PC-9 (cell line): Measurements from ENCODE around the gene SLC6A20. TPM values are rescaled to one million over a fixed set of nuclear protein-coding genes. Genes with fewer than 3 reads are reported as not detected.

Experiments
- BruUV-seq: library from RNA; stranded (reverse); fragments of 400-500 nt; replicated peaks from 2 replicates; lab custom pipeline; 2021; lab: Mats Ljungman, UMichigan
- CTCF ChIA-PET: fragments of 300-600 bp; sonication (Branson Sonifier 250); formaldehyde crosslinking; loops from one replicate; lab custom pipeline; 2022; ENCODE audit warnings: antibody characterized with exemption; lab: Charles Lee
- POLR2A ChIA-PET: fragments of 300-600 bp; sonication (Branson Sonifier 250); formaldehyde crosslinking; loops from one replicate; lab custom pipeline; 2022; ENCODE audit warnings: antibody characterized with exemption; ENCODE audit not compliant: unreplicated experiment; lab: Charles Lee
- DNase-seq, 2 experiments: peaks; one replicate each; pipeline versions ENCODE4 v3.0.0 to v3.0.0-alpha.2; 2015 to 2022; ENCODE audit warnings: mixed read lengths in 1 of 2
- H2AFZ ChIP-seq: fragments of 200-600 bp; sonication (generic); 2 replicates; pipeline ENCODE4 v1.8.1; 2017; ENCODE audit warnings: antibody characterized with exemption
- H3F3A ChIP-seq: fragments of 200-600 bp; sonication (generic); 2 replicates; pipeline ENCODE4 v1.8.1; 2017; ENCODE audit warnings: antibody characterized with exemption, mild to moderate bottlenecking, low read depth; ENCODE audit not compliant: insufficient read depth
- H3K27ac ChIP-seq: fragments of 200-600 bp; sonication (generic); 2 replicates; pipeline ENCODE4 v1.6.1; 2016; ENCODE audit warnings: mixed run types
- H3K27me3 ChIP-seq: fragments of 200-600 bp; sonication (generic); 2 replicates; pipeline ENCODE4 v1.6.1; 2016; ENCODE audit warnings: low read depth, mixed run types; ENCODE audit not compliant: insufficient read depth
- H3K36me3 ChIP-seq: fragments of 200-600 bp; sonication (generic); 2 replicates; pipeline ENCODE4 v1.6.1; 2016; ENCODE audit warnings: low read depth, mixed run types
- H3K4me1 ChIP-seq: fragments of 200-600 bp; sonication (generic); replicated peaks from 2 replicates; pipeline ENCODE4 v1.6.1; 2016; ENCODE audit warnings: mixed run types; ENCODE audit not compliant: insufficient read depth
- H3K4me2 ChIP-seq: fragments of 200-600 bp; sonication (generic); 2 replicates; pipeline ENCODE4 v1.6.1; 2017; ENCODE audit warnings: mixed run types
- H3K4me3 ChIP-seq: fragments of 200-600 bp; sonication (generic); 2 replicates; pipeline ENCODE4 v1.6.1; 2016; ENCODE audit warnings: mixed run types
- H3K79me2 ChIP-seq: fragments of 200-600 bp; sonication (generic); 2 replicates; pipeline ENCODE4 v1.6.1; 2017; ENCODE audit warnings: low read depth, mixed run types
- H3K9me2 ChIP-seq: fragments of 200-600 bp; sonication (generic); 2 replicates; pipeline ENCODE4 v1.8.1; 2017; ENCODE audit warnings: mild to moderate bottlenecking; ENCODE audit not compliant: insufficient read depth
- H3K9me3 ChIP-seq: fragments of 200-600 bp; sonication (generic); 2 replicates; pipeline ENCODE4 v1.8.1; 2016; ENCODE audit warnings: low read depth; ENCODE audit not compliant: insufficient read depth
- H4K20me1 ChIP-seq: fragments of 200-600 bp; sonication (generic); 2 replicates; pipeline ENCODE4 v1.8.1; 2017; ENCODE audit not compliant: insufficient read depth
- EZH2 ChIP-seq: fragments of 200-600 bp; sonication (generic); IDR thresholded peaks from 2 replicates; pipeline ENCODE4 v1.8.0; 2017; ENCODE audit warnings: antibody characterized with exemption, low read depth
- intact Hi-C: fragments of 100-400 bp; cut with micrococcal nuclease; formaldehyde crosslinking; loops from one replicate; pipeline ENCODE4 v1.10.0; 2022; ENCODE audit not compliant: unreplicated experiment
- total RNA-seq: library from RNA; stranded (reverse); gene quantifications from 2 replicates; pipeline ENCODE4 v1.2.3, GENCODE V29; 2021
- TF ChIP-seq, protein P1 (sequence below): fragments of 200-600 bp; sonication (generic); conservative IDR thresholded peaks from 2 replicates; pipeline ENCODE4 v1.6.1; 2017; ENCODE audit warnings: mixed run types, antibody characterized with exemption, mild to moderate bottlenecking, moderate library complexity

Gene SLC6A20
- total RNA-seq, 1 experiment from 2014 or later, result not detected

DNA sequence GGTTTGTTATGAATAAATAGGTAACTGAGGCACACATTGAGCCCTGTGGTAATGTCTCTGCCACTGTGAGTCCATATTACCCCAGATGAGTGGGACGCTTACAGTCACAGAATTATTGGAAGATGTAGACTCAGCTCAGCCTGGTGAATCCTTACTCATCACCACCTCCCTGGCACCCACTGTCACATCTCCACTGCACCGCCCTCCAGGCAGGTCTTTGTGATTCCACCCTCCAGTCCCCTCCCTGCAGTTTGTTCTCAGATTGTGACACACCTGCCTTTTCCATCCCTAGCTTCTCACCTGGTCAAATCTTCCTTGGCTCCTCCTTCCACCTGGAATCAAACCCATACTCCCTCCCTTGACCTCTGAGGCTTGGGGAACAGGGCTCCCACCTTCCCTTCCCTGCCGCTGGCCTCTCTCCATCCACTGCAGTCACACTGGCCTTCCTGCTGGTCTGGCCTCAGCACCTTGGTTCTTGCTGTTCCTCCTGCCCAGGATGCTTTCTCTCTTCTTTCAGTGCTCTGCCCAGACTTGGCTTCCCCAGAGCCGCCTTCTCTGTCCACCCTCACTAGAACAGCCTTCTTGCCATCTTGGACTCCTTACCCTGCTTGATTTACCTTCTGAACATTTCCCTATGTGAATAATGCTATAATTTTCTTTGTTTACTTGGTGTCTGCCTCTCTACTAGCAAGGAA, 9.4 kb downstream of the SLC6A20 start:
- TF ChIP-seq, protein P1, sequence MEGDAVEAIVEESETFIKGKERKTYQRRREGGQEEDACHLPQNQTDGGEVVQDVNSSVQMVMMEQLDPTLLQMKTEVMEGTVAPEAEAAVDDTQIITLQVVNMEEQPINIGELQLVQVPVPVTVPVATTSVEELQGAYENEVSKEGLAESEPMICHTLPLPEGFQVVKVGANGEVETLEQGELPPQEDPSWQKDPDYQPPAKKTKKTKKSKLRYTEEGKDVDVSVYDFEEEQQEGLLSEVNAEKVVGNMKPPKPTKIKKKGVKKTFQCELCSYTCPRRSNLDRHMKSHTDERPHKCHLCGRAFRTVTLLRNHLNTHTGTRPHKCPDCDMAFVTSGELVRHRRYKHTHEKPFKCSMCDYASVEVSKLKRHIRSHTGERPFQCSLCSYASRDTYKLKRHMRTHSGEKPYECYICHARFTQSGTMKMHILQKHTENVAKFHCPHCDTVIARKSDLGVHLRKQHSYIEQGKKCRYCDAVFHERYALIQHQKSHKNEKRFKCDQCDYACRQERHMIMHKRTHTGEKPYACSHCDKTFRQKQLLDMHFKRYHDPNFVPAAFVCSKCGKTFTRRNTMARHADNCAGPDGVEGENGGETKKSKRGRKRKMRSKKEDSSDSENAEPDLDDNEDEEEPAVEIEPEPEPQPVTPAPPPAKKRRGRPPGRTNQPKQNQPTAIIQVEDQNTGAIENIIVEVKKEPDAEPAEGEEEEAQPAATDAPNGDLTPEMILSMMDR, result no peak
- TF ChIP-seq EZH2, result no peak
- DNase-seq, result no peak
- Histone ChIP-seq H3K4me2 (no peak overlapping the region), H4K20me1 (no peaks in the 10 kb centered on the region), H2AFZ (no peak overlapping the region), H3K27me3 (no peaks in the 10 kb centered on the region), H3K4me3 (no peak overlapping the region), H3K79me2 (no peaks in the 10 kb centered on the region), H3K9me3 (no peaks in the 10 kb centered on the region), H3K4me1 (no peaks in the 10 kb centered on the region), H3K27ac (no peak overlapping the region), H3K36me3 (no peaks in the 10 kb centered on the region), H3F3A (no peaks in the 10 kb centered on the region), H3K9me2 (no peaks in the 10 kb centered on the region)
- CTCF ChIA-PET, result no interaction called here
- no TSS peak for BruUV-seq
- POLR2A ChIA-PET, result no interaction called here
- intact Hi-C loops, result no loop called here

GRCh38 chr3:45785605-45786150, 10.7 kb downstream of the SLC6A20 start:
- ChIA-PET CTCF (no interaction called here), POLR2A (no interaction called here)
- Histone ChIP-seq H3K36me3 (no peaks in the 10 kb centered on the region), H3K27ac (no peak overlapping the region), H3K4me1 (no peaks in the 10 kb centered on the region), H3K4me3 (no peak overlapping the region), H3K4me2 (no peak overlapping the region), H3F3A (no peaks in the 10 kb centered on the region), H3K79me2 (no peaks in the 10 kb centered on the region), H3K9me2 (no peaks in the 10 kb centered on the region), H3K27me3 (no peaks in the 10 kb centered on the region), H4K20me1 (no peaks in the 10 kb centered on the region), H2AFZ (no peak overlapping the region), H3K9me3 (no peaks in the 10 kb centered on the region)
- TF ChIP-seq EZH2, result no peak
- TF ChIP-seq, protein P1, result no peak
- intact Hi-C loops, result no loop called here
- DNase-seq, result no peak
- BruUV-seq, result no TSS peak

DNA sequence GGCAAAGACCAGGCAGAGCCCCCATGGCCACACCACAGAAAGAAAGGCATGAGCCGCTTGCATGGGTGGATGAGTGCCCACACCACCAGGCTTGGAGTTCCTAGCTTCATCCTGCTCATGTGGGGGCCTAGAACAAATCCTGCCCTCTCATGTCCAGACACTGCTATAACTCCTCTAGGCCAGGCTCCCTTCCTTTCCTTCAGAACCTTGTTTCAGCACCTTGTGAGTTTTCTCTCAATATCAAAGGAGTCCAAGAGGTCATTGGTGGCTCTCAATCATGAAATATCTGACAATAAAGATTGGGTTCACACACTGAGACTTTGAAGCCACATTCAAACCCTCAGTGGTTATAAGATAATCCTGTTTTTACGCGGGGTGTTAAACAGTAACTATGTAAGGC, 12.7 kb downstream of the SLC6A20 start:
- no peak overlapping the region for H2AFZ ChIP-seq
- no peaks in the 10 kb centered on the region for H3K27me3 ChIP-seq
- CTCF ChIA-PET, result no interaction called here
- TF ChIP-seq, protein P1, result no peak
- no peak for TF ChIP-seq EZH2
- H3F3A ChIP-seq, result no peaks in the 10 kb centered on the region
- H3K4me3 ChIP-seq, result no peak overlapping the region
- no TSS peak for BruUV-seq
- H3K9me2 ChIP-seq, result no peaks in the 10 kb centered on the region
- no peaks in the 10 kb centered on the region for H3K79me2 ChIP-seq
- POLR2A ChIA-PET, result no interaction called here
- H3K4me2 ChIP-seq, result no peak overlapping the region
- intact Hi-C loops, result no loop called here
- H3K9me3 ChIP-seq, result no peaks in the 10 kb centered on the region
- H3K36me3 ChIP-seq, result no peaks in the 10 kb centered on the region
- no peaks in the 10 kb centered on the region for H3K4me1 ChIP-seq
- no peak overlapping the region for H3K27ac ChIP-seq
- H4K20me1 ChIP-seq, result no peaks in the 10 kb centered on the region
- no peak for DNase-seq
